ENCODE data around the gene GTF3C2.

DNA sequence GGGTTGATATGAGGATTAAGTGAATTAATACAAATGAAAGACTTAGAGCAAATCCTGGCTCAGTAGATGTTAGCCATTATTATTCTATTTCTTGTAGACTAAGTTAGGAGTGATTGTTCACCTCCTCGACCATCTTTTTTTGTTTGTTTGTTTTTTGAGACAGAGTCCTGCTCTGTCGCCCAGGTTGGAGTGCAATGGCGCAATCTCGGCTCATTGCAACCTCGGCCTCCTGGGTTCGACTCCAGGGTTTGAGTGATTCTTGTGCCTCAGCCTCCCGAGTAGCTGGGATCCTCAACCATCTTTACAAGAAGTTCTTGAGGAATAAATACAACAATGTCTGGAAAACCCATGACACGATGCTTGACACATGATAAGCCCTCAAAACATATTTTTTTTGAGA is 61.6 kb downstream of the GTF3C2 start:
- TF ChIP-seq, protein P1, sequence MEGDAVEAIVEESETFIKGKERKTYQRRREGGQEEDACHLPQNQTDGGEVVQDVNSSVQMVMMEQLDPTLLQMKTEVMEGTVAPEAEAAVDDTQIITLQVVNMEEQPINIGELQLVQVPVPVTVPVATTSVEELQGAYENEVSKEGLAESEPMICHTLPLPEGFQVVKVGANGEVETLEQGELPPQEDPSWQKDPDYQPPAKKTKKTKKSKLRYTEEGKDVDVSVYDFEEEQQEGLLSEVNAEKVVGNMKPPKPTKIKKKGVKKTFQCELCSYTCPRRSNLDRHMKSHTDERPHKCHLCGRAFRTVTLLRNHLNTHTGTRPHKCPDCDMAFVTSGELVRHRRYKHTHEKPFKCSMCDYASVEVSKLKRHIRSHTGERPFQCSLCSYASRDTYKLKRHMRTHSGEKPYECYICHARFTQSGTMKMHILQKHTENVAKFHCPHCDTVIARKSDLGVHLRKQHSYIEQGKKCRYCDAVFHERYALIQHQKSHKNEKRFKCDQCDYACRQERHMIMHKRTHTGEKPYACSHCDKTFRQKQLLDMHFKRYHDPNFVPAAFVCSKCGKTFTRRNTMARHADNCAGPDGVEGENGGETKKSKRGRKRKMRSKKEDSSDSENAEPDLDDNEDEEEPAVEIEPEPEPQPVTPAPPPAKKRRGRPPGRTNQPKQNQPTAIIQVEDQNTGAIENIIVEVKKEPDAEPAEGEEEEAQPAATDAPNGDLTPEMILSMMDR (IDR thresholded peaks at IDR 0.05): no peak
- no peak for TF ChIP-seq POLR2A (IDR thresholded peaks at IDR 0.05)
- TF ChIP-seq POLR2AphosphoS5 (IDR thresholded peaks at IDR 0.05): no peak

All from breast epithelium (tissue), 3 donors.